ENCODE data around the gene SFSWAP.

Gene SFSWAP

GRCh38 chr12:131828671-131829355 lies 117.9 kb downstream of the SFSWAP start:
- no peak for TF ChIP-seq ISL1 (CRISPR knock-in tag; IDR thresholded peaks at IDR 0.05)
- TF ChIP-seq ZNF565 (CRISPR knock-in tag; conservative IDR thresholded peaks at IDR 0.05; ENCODE audit: low read depth), result no peak
- no peak for TF ChIP-seq ZC3H10 (CRISPR knock-in tag; IDR thresholded peaks at IDR 0.05)
- TF ChIP-seq PPARA (CRISPR knock-in tag; IDR thresholded peaks at IDR 0.05; ENCODE audit: borderline replicate concordance), result no peak
- no peak for TF ChIP-seq ZNF70 (CRISPR knock-in tag; IDR thresholded peaks at IDR 0.05)
- TF ChIP-seq POU6F1 (CRISPR knock-in tag; IDR thresholded peaks at IDR 0.05; ENCODE audit: borderline replicate concordance, low read depth), result no peak
- no peak for TF ChIP-seq TOX (CRISPR knock-in tag; IDR thresholded peaks at IDR 0.05; ENCODE audit: borderline replicate concordance)
- TF ChIP-seq CREB5 (CRISPR knock-in tag; IDR thresholded peaks at IDR 0.05; ENCODE audit: low read depth), result no peak

GRCh38 chr12:131829356-131829747 lies 118.5 kb downstream of the SFSWAP start:
- ATAC-seq, result peak; percentile 6; the same call in 2 of the 3 replicates

More at GRCh38 chr12:131828671-131829355, 117.9 kb downstream of the SFSWAP start:
- ATAC-seq, result peak; percentile 30

GRCh38 chr12:131829791-131830334 lies 119.0 kb downstream of the SFSWAP start:
- no peak for TF ChIP-seq ZNF565 (CRISPR knock-in tag; conservative IDR thresholded peaks at IDR 0.05; ENCODE audit: low read depth)
- no peak for TF ChIP-seq POU6F1 (CRISPR knock-in tag; IDR thresholded peaks at IDR 0.05; ENCODE audit: borderline replicate concordance, low read depth)
- no peak for TF ChIP-seq OSR1 (CRISPR knock-in tag; IDR thresholded peaks at IDR 0.05)
- no peak for TF ChIP-seq ZFP30 (CRISPR knock-in tag; IDR thresholded peaks at IDR 0.05)
- no peak for TF ChIP-seq SNAI2 (CRISPR knock-in tag; IDR thresholded peaks at IDR 0.05)
- TF ChIP-seq CSRNP3 (CRISPR knock-in tag; IDR thresholded peaks at IDR 0.05), result no peak
- no peak for TF ChIP-seq TCF4 (CRISPR knock-in tag; IDR thresholded peaks at IDR 0.05; ENCODE audit: borderline replicate concordance)
- TF ChIP-seq ESRRG (CRISPR knock-in tag; IDR thresholded peaks at IDR 0.05), result no peak
- TF ChIP-seq ARNTL (CRISPR knock-in tag; IDR thresholded peaks at IDR 0.05; ENCODE audit: borderline replicate concordance, low read depth), result no peak
- TF ChIP-seq CREB5 (CRISPR knock-in tag; IDR thresholded peaks at IDR 0.05; ENCODE audit: low read depth), result no peak
- no peak for TF ChIP-seq CSDC2 (CRISPR knock-in tag; IDR thresholded peaks at IDR 0.05)
- no peak for TF ChIP-seq ISL1 (CRISPR knock-in tag; IDR thresholded peaks at IDR 0.05)
- no peak for TF ChIP-seq PATZ1 (CRISPR knock-in tag; IDR thresholded peaks at IDR 0.05; ENCODE audit: borderline replicate concordance)
- ATAC-seq, result peak; percentile 6

More at GRCh38 chr12:131829356-131829747, 118.5 kb downstream of the SFSWAP start:
- no peak for TF ChIP-seq SNAI2 (CRISPR knock-in tag; IDR thresholded peaks at IDR 0.05)
- no peak for TF ChIP-seq CREB5 (CRISPR knock-in tag; IDR thresholded peaks at IDR 0.05; ENCODE audit: low read depth)
- TF ChIP-seq ZC3H10 (CRISPR knock-in tag; IDR thresholded peaks at IDR 0.05), result no peak
- TF ChIP-seq ZNF8 (CRISPR knock-in tag; IDR thresholded peaks at IDR 0.05), result no peak
- TF ChIP-seq GLIS3 (CRISPR knock-in tag; IDR thresholded peaks at IDR 0.05), result no peak

Measured in SK-N-SH treated with all-trans-retinoic acid at 6 μM for 48 hours (cell line).